SU-DHL-6 (cell line): ENCODE results near the gene LRP1-AS.

Experiments
- H2AFZ ChIP-seq: fragments of 200-600 bp; sonication (generic); 2 replicates; pipeline ENCODE4 v1.6.1; 2014; ENCODE audit warnings: low read depth, mild to moderate bottlenecking, moderate library complexity, mixed read lengths, antibody characterized with exemption, low read length; ENCODE audit not compliant: severe bottlenecking
- H3F3A ChIP-seq: fragments of 200-600 bp; shearing (Covaris generic); 2 replicates; pipeline ENCODE4 v1.6.0; 2016; ENCODE audit warnings: antibody characterized with exemption, mild to moderate bottlenecking; ENCODE audit not compliant: insufficient read depth
- H3K27ac ChIP-seq: fragments of 200-600 bp; sonication (generic); 2 replicates; pipeline ENCODE4 v1.5.1; 2016; ENCODE audit warnings: low read depth, mild to moderate bottlenecking, low read length, moderate library complexity, mixed read lengths
- H3K27me3 ChIP-seq: fragments of 200-600 bp; sonication (generic), shearing (Covaris generic); 2 replicates; pipeline ENCODE4 v1.6.0; 2014; ENCODE audit warnings: mild to moderate bottlenecking, low read length
- H3K36me3 ChIP-seq: fragments of 200-600 bp; sonication (generic); 2 replicates; pipeline ENCODE4 v1.6.1; 2014; ENCODE audit warnings: mild to moderate bottlenecking, low read length, mixed read lengths
- H3K4me2 ChIP-seq: fragments of 300-600, 200-600 bp; shearing (Covaris generic), sonication (generic); 2 replicates; pipeline ENCODE4 v1.6.0; 2014; ENCODE audit warnings: low read length, low read depth, mild to moderate bottlenecking; ENCODE audit not compliant: poor library complexity, severe bottlenecking
- H3K4me3 ChIP-seq: fragments of 200-600 bp; sonication (generic); 2 replicates; pipeline ENCODE4 v1.5.1; 2014; ENCODE audit warnings: antibody characterized with exemption, low read length, mild to moderate bottlenecking, mixed read lengths; ENCODE audit not compliant: insufficient read depth, poor library complexity, severe bottlenecking
- H3K79me2 ChIP-seq: fragments of 200-600 bp; sonication (generic); 2 replicates; pipeline ENCODE4 v1.6.1; 2014; ENCODE audit warnings: mild to moderate bottlenecking, low read length, moderate library complexity; ENCODE audit not compliant: insufficient read depth
- H3K9ac ChIP-seq: fragments of 200-600 bp; sonication (generic); 2 replicates; pipeline ENCODE4 v1.7.0; 2014; ENCODE audit warnings: mild to moderate bottlenecking, low read length
- H3K9me2 ChIP-seq: fragments of 200-600 bp; sonication (generic); replicated peaks from 2 replicates; pipeline ENCODE4 v1.6.1; 2014; ENCODE audit warnings: low read length; ENCODE audit not compliant: insufficient read depth
- H3K9me3 ChIP-seq: fragments of 200-600 bp; sonication (generic); 2 replicates; pipeline ENCODE4 v1.6.1; 2014; ENCODE audit warnings: low read length, mixed read lengths; ENCODE audit not compliant: insufficient read depth
- H4K20me1 ChIP-seq: fragments of 200-600 bp; sonication (generic); 2 replicates; pipeline ENCODE4 v1.6.1; 2014; ENCODE audit warnings: low read depth, mild to moderate bottlenecking, antibody characterized with exemption, low read length, moderate library complexity, mixed read lengths
- EZH2phosphoT487 ChIP-seq: fragments of 200-600 bp; sonication (generic), shearing (Covaris generic); conservative IDR thresholded peaks from 2 replicates; pipeline ENCODE4 v1.6.1; 2018; ENCODE audit warnings: mild to moderate bottlenecking, antibody characterized with exemption, low read length, moderate library complexity, mixed read lengths
- TF ChIP-seq, protein P1 (sequence below): fragments of 200-600 bp; sonication (generic); IDR thresholded peaks from one replicate; pipeline ENCODE4 v1.5.1; 2017; ENCODE audit warnings: antibody characterized with exemption, mild to moderate bottlenecking, low read length, moderate library complexity; ENCODE audit not compliant: insufficient read depth, poor library complexity, severe bottlenecking

The LRP1-AS gene

DNA sequence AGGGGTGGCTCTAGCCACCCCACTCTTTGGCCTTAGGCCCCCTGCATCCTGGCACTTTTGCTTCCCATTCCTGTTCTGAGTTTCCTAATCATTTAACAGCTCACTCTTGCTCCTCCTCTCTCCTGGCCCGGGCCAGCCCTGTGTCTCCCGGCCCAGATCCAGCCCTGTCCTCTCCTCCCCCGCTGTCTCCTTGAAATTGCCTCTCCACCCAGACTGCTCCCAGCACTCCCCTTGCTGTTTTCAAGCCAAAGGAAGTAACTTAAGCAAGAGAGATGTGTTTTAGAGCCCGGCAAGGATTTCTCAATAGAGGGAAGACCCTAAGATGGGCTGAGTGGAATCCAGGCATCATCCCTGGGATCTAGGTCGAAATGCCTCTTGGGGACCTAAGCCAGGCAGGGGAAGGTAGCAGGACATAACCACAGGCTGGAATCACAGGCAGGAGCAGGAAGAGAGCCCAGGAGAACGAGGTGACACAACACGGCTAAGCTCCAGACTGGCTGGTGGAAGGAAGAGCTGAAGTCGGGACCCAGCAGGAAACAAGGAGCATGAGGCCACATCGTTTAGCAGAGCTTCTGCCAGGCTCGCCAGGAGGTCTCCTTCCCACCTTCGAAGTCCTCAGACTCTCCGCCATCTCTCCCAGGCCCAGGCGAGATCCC lies 2.0 kb upstream of the LRP1-AS start:
- no peaks in the 10 kb centered on the region for H3F3A ChIP-seq
- no peaks in the 10 kb centered on the region for H4K20me1 ChIP-seq
- no peak overlapping the region for H3K4me2 ChIP-seq
- H3K27ac ChIP-seq = no peak overlapping the region
- TF ChIP-seq, protein P1, sequence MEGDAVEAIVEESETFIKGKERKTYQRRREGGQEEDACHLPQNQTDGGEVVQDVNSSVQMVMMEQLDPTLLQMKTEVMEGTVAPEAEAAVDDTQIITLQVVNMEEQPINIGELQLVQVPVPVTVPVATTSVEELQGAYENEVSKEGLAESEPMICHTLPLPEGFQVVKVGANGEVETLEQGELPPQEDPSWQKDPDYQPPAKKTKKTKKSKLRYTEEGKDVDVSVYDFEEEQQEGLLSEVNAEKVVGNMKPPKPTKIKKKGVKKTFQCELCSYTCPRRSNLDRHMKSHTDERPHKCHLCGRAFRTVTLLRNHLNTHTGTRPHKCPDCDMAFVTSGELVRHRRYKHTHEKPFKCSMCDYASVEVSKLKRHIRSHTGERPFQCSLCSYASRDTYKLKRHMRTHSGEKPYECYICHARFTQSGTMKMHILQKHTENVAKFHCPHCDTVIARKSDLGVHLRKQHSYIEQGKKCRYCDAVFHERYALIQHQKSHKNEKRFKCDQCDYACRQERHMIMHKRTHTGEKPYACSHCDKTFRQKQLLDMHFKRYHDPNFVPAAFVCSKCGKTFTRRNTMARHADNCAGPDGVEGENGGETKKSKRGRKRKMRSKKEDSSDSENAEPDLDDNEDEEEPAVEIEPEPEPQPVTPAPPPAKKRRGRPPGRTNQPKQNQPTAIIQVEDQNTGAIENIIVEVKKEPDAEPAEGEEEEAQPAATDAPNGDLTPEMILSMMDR = no peak
- no peak for TF ChIP-seq EZH2phosphoT487
- no peaks in the 10 kb centered on the region for H3K36me3 ChIP-seq
- H3K9ac ChIP-seq = no peak overlapping the region
- H2AFZ ChIP-seq = no peak overlapping the region
- no peaks in the 10 kb centered on the region for H3K79me2 ChIP-seq
- H3K4me3 ChIP-seq = no peak overlapping the region
- no peaks in the 10 kb centered on the region for H3K27me3 ChIP-seq
- H3K9me3 ChIP-seq = no peaks in the 10 kb centered on the region
- H3K9me2 ChIP-seq = no peaks in the 10 kb centered on the region

DNA sequence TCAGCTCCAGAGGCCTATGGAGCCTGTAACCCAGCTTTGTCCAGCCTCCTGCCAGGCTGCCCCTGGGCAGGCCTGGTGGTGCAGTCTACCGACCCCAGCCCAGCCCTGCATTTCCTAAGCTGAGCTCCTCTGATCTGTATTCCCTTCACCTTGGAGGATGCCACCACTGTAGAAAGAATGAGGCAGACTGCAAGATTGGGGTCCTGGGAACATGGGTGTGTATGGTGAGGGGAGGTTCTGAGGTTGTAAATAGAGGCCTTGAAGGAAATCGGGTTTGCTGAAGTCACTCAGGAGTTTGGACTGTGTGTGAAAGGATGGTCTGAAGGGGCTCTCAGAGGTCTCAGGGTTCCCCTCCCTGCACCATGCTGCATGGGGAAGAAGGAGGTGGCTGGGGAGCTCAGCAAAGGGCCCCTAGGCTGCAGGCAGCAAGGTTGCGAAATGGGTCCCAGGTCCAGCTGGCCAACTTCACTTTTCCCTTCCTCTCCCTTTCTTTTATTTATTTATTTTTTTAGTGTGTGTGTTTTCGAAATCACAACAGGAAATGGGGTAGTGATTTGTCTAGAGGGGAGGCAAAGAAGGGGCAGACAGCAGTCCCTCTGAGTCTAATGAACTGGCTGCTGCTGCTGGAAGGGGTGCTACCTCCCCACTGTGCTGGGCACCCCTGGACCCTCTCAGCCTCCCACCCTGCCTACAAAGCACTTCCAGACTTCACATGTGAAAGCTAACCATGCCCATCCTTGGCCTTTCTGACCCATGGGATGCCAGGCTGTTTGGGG lies 1.2 kb upstream of the LRP1-AS start:
- TF ChIP-seq, protein P1 = no peak
- TF ChIP-seq EZH2phosphoT487 = no peak
- Histone ChIP-seq H2AFZ (no peak overlapping the region), H3K79me2 (no peaks in the 10 kb centered on the region), H3K36me3 (no peaks in the 10 kb centered on the region), H3K27ac (no peak overlapping the region), H3K27me3 (no peaks in the 10 kb centered on the region), H3K4me3 (no peak overlapping the region), H3K9me3 (no peaks in the 10 kb centered on the region), H3K4me2 (no peak overlapping the region), H3F3A (no peaks in the 10 kb centered on the region), H4K20me1 (no peaks in the 10 kb centered on the region), H3K9me2 (no peaks in the 10 kb centered on the region), H3K9ac (no peak overlapping the region)

DNA sequence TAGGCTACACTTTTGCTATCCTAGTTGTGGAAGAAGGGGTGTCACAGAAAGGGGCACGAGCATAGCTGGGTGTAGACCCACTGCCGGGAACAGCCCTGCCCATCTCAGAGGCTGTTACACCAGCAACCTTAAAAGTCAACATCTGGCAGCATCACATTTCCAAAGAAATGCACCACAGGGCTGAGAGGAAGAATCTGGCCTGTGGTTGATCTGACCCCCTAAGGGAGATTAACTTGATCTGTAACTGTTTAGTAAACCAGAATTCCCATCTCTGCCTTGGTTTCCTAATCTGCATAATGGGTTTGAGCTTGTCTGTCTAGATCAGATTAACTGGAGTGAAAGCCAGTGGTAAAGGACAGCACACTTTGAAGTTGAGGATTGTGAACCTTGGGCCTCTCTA lies 1.3 kb downstream of the LRP1-AS start:
- H3K27ac ChIP-seq = no peak overlapping the region
- no peak overlapping the region for H2AFZ ChIP-seq
- no peaks in the 10 kb centered on the region for H3K9me3 ChIP-seq
- no peaks in the 10 kb centered on the region for H3F3A ChIP-seq
- H3K9ac ChIP-seq = no peak overlapping the region
- H3K27me3 ChIP-seq = no peaks in the 10 kb centered on the region
- no peak overlapping the region for H3K4me3 ChIP-seq
- no peaks in the 10 kb centered on the region for H3K9me2 ChIP-seq
- H3K36me3 ChIP-seq = no peaks in the 10 kb centered on the region
- no peak overlapping the region for H3K4me2 ChIP-seq
- no peaks in the 10 kb centered on the region for H4K20me1 ChIP-seq
- H3K79me2 ChIP-seq = no peaks in the 10 kb centered on the region
- TF ChIP-seq, protein P1 = no peak
- TF ChIP-seq EZH2phosphoT487 = no peak
